Measurements from ENCODE around the gene SMIM30. TPM values are rescaled to one million over a fixed set of nuclear protein-coding genes. Genes with fewer than 3 reads are reported as not detected.

SMIM30 gene
- polyA plus RNA-seq, 3 donors = 98.8 to 108 (median 103) TPM

DNA sequence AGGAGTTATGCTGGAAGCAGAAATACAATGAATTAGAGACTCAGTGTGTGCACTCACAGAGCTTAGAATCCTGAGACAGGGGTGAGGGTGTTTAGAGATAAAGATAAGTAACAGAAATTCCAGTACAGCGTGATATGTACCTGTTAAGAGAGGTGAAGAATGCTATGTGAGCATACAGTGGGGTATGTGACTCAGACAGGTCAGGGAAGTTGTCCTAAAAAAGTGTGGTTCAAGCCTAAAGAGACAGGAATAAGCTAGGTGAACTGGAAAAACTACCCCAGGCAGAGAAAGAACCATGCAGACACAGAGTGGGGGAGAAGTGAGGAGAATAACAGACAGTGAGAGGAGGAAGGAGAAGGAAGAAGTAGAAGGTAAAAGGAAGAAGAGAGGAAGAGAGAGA, 8.6 kb downstream of the SMIM30 start:
- no peak for DNase-seq (ENCODE audit: low read depth in 3 of 3, low spot score in 2 of 3)

DNA sequence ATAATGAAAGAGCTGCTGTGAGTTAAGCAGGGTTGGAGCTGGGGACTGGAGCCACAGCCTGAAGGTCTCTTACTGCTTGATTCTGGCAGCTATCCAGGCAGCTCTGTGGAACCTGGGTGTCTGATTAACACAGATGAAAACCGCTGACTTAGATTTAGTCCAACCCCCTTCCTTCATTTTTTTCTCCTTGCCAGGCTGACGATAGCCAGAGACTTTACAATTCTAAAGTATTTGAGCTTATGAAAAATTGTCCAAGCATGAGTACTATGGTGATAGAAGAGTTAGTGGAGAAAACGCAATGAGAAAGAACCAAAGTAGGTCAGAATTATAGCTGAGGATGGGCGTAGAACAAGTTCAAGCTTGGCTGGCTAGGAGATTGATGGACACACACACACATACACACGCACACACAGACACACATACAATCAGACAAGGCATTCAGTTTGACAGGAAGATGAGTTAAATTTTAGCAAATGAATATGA, 18.2 kb downstream of the SMIM30 start:
- DNase-seq (ENCODE audit: low read depth in 3 of 3, low spot score in 2 of 3) = no peak

DNA sequence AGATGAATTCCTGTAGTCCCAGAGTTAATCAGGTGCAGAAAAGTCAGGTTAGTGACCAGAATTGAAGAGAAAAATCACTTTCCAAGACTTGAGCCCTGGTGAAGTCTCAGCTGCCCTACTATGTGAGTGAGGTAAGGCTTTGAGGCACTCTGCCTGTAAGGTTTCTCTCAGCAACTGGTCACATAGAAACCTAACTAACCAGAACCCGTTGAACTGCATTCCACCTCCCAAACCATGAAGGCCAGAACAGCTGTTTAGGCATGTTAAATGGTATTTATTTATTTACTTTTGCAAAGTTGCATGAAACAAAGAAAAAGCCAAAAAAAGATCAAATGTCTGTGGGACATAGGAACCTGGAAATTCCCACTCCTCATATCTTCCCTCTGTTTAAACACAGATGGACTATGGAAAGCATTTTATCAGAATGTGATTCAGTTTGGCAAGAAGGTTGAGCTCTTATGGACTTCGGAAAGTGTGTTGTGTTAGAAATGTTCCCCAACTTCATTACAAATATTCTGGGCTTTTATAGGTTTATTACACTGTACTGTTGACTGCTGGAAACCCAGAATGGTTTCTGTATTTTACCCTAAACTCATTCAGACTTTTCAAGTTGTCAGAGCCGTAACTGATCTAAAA, 19.0 kb downstream of the SMIM30 start:
- DNase-seq (ENCODE audit: low read depth in 3 of 3, low spot score in 2 of 3) = no peak

DNA sequence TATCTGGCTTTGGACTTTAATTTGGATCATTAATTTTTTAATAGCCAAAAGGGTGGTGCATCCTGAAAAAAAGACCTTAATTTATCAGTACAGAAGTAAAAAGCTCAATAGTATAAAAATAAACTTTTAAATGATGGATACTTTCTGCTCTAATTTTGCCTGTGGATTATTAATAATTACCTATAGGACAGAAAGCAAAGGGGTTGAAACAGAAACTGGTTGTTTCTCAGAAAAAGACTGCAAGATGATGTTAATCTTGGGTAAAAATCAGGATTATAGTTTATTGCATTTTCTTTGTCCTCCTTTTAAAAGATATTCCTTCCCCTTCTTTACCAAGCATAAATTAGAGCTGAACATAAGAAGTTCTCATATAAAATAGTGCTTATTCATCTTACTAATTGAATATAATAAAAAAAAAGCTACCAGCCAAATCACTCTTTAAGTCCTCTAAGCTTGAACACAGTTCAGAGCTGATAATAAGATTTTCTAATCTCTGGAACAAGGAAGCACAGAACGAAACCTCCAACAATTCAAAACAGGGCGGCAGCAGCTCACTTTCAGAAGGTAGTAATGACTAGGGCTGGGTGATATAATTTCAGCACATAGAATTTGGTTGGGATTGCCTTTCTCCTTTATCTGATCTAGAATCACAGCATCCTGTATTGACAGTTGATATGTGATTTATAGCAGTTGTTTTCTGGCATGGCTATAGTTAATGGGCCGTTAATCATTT, 23.7 kb downstream of the SMIM30 start:
- DNase-seq (ENCODE audit: low read depth in 3 of 3, low spot score in 2 of 3) = no peak

DNA sequence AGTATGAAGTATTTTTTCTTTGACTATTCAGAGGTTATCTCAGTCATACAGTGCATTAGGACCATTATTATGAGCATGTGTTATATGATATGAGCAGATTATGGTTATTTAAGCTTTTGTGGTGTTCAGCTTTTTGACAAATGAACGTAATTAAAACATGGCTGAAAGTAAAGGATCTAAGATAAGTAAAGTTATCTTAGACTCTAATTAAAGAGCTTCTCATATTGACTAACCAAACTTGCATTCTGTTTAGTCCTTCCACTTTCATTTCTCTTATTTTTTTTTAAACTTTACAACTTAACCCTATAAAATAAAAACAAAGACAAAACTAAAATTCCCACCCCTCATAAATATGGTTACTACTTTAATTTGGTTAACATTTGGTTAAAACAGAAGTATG, 24.8 kb downstream of the SMIM30 start:
- no peak for DNase-seq (ENCODE audit: low read depth in 3 of 3, low spot score in 2 of 3)

DNA sequence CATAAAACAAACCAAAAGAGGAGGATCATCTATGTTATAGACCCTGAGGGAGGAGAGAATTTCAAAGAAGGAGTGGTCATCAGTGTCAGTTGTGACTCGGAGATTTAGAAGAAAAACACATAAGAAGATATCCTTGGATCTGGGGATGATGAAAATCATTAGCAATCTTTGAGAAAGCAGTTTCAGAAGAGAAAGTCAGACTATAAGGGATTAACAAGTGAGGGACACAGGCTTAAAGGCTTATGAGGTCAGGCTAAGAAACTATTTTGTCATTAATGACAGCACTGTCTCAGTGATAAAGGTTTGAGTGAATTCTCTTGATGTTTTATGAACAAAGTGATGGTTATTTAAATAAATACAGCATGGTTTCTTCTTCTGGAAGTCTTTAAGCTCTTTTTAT, 25.6 kb downstream of the SMIM30 start:
- DNase-seq (ENCODE audit: low read depth in 3 of 3, low spot score in 2 of 3) = no peak

DNA sequence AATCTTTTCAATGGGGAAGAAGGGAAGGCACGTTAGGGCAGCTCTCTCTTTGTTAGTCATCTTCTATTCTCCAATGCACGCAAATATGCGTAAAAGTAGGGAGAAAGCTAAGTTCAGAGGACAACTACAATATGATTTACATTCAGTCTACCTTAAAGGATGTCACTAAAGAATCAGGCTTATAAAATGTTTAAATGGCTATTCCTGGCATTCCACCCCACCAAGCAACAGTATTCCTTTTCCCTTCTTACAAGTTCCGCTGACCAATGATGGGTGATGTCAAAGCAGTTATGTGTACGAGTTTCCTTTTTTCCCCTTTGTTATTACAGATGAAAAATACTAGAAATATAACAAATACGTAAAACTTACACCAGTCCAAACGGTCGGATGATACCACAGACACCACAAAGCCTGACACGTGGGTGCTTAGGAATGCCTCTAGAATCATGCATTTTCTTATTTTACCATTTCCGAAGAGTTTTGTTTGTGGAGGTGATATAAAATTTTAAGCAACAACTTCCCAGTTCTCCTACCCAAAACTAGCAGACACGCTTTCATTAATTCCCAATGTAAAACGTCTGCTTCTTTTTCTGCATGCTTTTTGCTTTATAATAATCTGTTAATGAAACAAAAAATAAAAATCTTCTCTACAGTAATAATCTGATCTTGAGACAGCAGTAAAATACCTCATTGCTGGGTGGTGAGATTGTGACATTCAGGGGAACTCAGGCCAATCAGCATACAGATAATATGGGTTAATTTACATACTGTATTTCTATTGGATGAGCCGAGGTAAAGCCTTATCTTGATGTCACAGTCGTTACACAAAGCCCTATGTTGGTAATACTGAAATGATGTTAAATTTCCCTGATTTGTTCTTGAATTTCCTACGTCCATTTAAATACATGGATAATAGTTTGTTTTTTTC, 31.0 kb downstream of the SMIM30 start:
- DNase-seq (ENCODE audit: low read depth in 3 of 3, low spot score in 2 of 3) = no peak

DNA sequence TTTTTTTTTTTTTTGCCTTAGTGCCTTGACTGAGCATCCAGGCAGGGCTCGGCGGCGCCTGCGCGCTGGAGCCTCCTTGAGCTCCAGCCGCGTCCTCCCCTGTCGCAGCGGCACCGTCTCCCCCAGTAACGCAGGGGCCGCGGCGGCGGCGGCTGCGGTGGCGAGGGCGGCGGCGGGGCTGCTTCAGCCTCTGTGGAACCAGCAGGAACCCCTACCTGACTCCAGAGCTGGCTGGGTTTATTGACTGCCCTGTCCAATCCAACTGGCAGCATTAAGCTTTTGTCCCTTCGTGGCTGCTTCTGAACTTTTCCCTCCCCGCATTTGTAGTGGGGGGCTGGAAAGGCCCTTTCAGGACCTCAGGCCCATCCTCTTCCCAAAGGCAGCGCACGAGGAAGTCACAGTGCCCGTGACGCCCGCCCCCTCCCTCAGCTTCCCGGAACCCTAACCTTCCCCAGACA, 31.9 kb downstream of the SMIM30 start, which contains the start of gene GPR85:
Gene GPR85 (minus strand): TSS at position 397 of the 458 bp plus-strand sequence. CDS start 2,106 bp downstream, outside the sequence.
- DNase-seq (ENCODE audit: low read depth in 3 of 3, low spot score in 2 of 3) = no peak

DNA sequence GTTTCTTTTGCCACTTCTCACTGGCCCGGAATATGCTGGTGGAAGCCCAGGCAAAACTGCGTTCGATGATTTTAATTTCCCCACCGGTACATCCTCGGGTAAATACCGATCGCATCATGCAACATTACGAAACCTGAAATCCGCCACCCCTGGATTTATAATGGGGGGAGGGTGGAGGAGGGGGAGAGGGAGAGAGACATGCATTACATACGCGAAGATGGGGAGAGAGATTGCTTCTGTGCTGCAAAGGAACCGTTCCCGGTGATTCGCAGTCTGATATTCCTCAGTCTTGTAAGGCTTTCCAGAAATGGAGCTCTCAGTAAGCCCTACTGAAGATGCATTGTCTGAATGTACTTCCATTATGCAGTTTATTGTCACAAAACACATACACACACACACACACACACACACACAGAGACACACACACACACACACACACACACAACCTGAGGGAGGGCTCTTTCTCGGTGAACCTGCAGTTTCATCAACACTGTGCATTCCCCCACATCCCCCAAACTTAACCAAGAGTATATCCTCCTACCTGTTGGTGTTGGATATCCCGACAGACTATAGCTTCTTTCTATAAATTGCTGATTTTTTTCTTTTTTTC, 32.5 kb downstream of the SMIM30 start:
- no peak for DNase-seq (ENCODE audit: low read depth in 3 of 3, low spot score in 2 of 3)

DNA sequence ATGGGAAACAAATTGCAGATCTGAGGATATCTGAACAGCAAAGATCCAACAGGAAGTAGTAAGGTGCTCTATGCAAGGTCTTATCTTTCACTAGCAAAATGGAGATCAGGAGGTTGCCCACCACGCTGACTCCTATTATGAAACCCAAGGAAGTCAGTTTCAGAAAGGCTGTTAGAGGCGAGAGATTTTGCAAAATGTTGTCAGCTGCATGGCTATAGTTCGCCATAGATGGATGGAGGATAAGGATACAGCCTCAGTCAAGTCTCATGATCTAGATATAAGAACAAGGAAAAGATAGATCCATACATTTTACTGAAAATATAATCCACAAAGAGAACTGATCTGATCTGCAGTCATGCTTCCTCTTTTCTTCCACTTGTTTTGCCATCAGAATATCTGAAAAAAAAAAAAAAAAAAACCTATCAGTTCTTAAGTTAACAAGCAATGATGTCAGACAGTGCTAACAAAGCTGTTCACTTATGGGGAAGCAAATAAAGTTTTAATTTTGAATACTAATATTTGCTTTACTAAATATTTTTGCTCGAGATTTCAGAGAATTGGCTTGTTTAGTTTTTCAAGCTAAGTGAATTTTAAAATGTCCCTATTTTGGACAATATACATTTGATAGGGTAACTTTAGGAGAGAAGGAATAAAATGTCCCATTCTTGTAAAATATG, 33.7 kb downstream of the SMIM30 start:
- DNase-seq (ENCODE audit: low read depth in 3 of 3, low spot score in 2 of 3) = no peak

DNA sequence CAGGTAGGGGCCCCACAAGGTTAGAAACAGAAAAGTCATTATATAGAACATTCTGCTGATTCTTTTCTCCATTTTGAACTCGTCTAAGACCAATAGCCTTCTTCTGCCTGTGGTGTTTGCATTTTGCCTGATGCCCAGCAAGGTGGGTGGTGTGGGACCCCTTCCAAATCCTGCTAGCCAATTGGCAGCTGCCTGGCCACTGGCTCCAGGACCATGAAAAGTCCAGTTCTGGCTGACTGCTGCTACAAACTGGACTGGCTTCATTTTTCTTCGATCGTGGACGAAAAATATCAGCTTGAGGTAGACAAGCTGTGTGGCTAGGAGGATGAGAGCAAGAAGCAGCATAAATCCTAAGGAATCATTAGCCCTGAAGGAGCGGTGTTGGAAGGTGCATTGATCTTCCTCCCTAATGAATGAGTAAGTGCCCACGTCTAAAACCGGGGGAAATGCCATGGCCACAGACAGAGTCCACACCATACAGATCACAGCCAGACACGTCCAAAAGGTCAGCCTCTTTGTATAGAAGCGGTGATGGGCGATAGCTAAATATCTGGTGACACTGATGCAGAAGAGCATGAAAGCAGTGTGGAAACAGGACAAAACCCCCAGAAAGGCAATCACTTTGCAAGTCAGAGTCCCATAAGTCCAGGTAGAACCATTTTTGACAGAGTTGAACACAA, 34.4 kb downstream of the SMIM30 start:
- no peak for DNase-seq (ENCODE audit: low read depth in 3 of 3, low spot score in 2 of 3)

DNA sequence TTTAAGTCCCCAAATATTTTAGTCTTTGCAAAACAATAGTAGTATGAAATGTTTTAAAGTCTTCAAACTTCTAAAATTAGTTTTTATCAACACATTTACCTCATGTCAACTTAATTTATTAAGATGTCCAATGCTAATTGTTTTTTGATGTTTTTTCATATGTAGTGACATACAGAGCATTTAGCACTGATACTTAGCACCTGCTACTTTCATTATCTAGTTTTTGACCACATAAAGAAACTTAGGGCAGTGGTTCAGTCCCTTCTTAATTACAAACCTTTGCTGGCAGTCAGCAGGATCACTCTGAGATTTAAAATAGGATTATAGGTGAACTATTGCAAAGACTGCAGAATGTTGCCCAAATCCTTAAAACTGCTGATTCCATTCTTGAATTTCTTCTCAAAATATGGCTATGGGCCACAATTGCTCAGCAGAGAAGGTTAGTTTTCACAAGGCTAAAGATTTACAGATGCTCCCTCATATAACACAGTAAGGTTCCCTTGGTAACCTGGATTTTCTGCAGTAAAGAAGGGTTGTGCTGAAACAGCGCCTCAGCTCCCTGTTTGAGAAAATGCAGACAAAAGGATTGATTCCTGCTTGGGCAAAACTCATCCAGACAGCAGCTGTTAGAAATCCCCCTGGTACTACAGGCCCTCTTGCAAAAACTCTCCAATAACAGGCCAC, 35.1 kb downstream of the SMIM30 start:
- no peak for DNase-seq (ENCODE audit: low read depth in 3 of 3, low spot score in 2 of 3)

DNA sequence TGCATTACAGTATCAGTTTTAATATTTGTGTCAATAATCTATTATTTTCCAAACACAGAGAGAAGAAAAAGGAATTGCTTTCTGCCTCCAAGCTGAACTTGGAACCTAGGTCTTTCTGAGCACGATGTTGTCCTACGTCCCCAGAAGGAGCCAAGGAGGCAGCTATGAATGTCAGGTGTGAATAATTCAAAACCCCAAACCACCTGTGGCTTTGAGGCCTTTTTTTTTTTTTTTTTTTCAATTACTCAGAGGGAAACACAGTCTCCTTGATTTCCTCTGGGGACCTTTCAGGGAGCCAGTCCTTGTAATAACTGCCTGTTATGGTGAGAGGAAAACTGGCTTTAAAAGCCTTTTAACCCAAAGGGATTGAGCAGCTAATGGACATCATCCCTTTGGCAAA, 40.0 kb downstream of the SMIM30 start:
- no peak for DNase-seq (ENCODE audit: low read depth in 3 of 3, low spot score in 2 of 3)

DNA sequence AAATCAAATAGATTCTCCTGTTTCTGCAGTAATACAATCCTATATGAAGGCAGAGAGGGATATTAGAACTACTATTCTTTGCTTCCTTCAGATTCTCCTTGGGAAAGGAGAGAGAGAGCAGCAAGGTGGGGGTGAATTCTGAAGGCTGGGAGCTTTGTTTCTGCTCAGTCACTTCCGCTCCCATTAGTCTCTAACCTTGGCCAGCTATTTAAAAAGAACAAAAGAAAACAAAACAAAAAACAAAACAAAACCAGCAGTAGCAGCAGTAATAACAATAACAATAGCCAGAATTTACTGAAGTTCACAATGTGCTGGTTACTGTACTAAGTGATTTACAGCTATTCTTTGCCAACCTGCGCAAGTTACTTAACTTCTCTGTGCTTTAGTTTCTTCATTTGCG, 41.7 kb downstream of the SMIM30 start:
- DNase-seq (ENCODE audit: low read depth in 3 of 3, low spot score in 2 of 3) = no peak

DNA sequence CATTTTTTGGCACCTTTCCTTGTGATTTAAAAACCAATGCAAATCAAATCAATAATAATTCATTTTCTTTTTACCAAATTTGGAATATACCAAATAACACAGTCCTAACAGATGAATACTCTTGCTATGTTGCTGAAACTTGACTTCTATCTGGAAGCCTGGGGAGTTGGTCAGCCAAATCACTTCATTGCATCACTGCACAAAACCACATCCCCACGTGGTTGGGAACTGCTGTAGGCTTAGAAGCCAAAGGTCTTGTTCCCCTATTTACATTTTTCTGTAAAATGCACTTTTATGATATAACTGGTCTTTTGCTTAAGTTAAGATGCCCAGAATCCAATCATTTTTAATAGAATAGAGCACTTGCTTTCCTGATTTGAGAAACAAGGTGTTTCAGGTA, 46.9 kb downstream of the SMIM30 start:
- no peak for DNase-seq (ENCODE audit: low read depth in 3 of 3, low spot score in 2 of 3)

Measured in right renal cortex interstitium (tissue), 3 donors.